Stimulated activated naive CD8-positive, alpha-beta T cell treated with anti-CD3 and anti-CD28 coated beads, Interleukin-15, Interleukin-2, amounts not matched to agents 100 ng/mL and 50 ng/mL, for 24 hours (primary cell): ENCODE data around the gene MAMSTR.
"Not testable (repeated sequence)": the region's sequence is repeated elsewhere in the genome, so short reads cannot be mapped to it uniquely, and the experiment has no call there.

ENCODE experiments used
- H3K27ac Mint-ChIP-seq: one replicate; pipeline ENCODE4 v1.8.0; 2021; ENCODE audit warnings: mild to moderate bottlenecking, mixed read lengths
- H3K27me3 Mint-ChIP-seq: one replicate; pipeline ENCODE4 v1.8.0; 2021; ENCODE audit warnings: mixed read lengths
- H3K36me3 Mint-ChIP-seq: one replicate; pipeline ENCODE4 v1.8.0; 2021; ENCODE audit warnings: low read depth, mixed read lengths
- H3K4me1 Mint-ChIP-seq: one replicate; pipeline ENCODE4 v1.8.0; 2021; ENCODE audit warnings: low read depth, mixed read lengths
- H3K4me3 Mint-ChIP-seq: one replicate; pipeline ENCODE4 v1.8.0; 2021; ENCODE audit warnings: mild to moderate bottlenecking, mixed read lengths
- H3K9me3 Mint-ChIP-seq: one replicate; pipeline ENCODE4 v1.8.0; 2021; ENCODE audit warnings: mixed read lengths

MAMSTR gene

GRCh38 chr19:48737360-48737998 is 18.0 kb upstream of the MAMSTR start:
- no peaks in the 10 kb centered on the region for H3K9me3 Mint-ChIP-seq
- H3K27me3 Mint-ChIP-seq = peaks cover 9% of the 10 kb centered on the region
- no peak overlapping the region for H3K27ac Mint-ChIP-seq
- H3K36me3 Mint-ChIP-seq = no peaks in the 10 kb centered on the region
- peaks cover 11% of the 10 kb centered on the region for H3K4me1 Mint-ChIP-seq
- H3K4me3 Mint-ChIP-seq = no peak overlapping the region

DNA sequence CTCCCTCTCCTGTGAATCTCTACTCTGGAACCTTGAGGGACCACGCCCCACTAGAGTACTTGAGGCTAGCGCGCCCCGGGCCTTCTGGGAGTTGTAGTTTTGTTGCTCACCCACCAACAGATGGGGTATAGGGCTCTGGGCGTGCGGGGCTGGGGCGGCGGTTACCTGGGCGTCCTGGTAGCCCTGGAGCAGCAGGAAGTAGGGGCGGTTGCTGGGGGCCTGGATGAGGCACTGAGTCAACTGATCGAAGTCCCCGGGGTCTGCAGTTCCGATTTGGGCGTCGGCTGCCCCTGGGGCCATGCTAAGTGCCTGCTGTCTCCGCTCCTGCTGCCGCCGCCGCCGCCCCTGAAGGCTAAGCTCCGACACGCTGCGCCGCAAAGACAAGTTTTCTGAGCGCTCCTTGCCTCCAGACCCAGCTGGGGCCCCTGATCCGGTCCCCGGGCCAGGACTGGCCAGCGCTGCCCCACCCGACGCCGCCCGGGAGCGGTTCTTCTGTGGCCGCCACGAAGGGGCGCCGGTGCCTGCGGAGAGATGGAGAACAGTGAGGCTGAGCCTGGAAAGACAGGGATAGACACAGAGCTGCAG is 15.6 kb upstream of the MAMSTR start:
- peaks cover 3% of the 10 kb centered on the region for H3K27me3 Mint-ChIP-seq
- H3K4me3 Mint-ChIP-seq = no peak overlapping the region
- no peaks in the 10 kb centered on the region for H3K9me3 Mint-ChIP-seq
- no peak overlapping the region for H3K27ac Mint-ChIP-seq
- no peaks in the 10 kb centered on the region for H3K36me3 Mint-ChIP-seq
- peaks cover 4% of the 10 kb centered on the region for H3K4me1 Mint-ChIP-seq

DNA sequence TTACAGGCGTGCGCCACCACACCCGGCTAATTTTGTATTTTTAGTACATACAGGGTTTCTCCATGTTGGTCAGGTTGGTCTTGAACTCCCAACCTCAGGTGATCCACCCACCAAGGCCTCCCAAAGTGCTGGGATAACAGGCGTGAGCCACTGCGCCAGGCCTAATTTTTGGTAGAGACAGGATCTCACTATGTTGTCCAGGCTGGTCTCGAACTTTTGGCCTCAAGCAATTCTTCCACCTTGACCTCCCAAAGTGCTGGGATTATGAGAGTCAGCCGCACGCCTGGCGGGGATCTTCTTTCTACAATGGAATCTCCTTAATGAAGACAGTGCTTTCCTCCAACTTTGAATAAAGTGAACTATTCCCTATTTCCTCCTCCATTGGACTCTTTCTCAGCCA is 15.1 kb upstream of the MAMSTR start:
- Mint-ChIP-seq H3K9me3 (no peaks in the 10 kb centered on the region), H3K27ac (no peak overlapping the region), H3K4me1 (peaks cover 4% of the 10 kb centered on the region), H3K36me3 (no peaks in the 10 kb centered on the region), H3K4me3 (no peak overlapping the region), H3K27me3 (no peaks in the 10 kb centered on the region)

GRCh38 chr19:48731452-48731851 is 11.9 kb upstream of the MAMSTR start:
- H3K27ac Mint-ChIP-seq = no peak overlapping the region
- peaks cover 2% of the 10 kb centered on the region for H3K36me3 Mint-ChIP-seq
- no peaks in the 10 kb centered on the region for H3K27me3 Mint-ChIP-seq
- no peak overlapping the region for H3K4me3 Mint-ChIP-seq
- peaks cover 5% of the 10 kb centered on the region for H3K4me1 Mint-ChIP-seq
- peaks cover 2% of the 10 kb centered on the region for H3K9me3 Mint-ChIP-seq

GRCh38 chr19:48728911-48729664 is 9.6 kb upstream of the MAMSTR start:
- peaks cover 14% of the 10 kb centered on the region for H3K9me3 Mint-ChIP-seq
- no peak overlapping the region for H3K4me3 Mint-ChIP-seq
- H3K36me3 Mint-ChIP-seq = peaks cover 15% of the 10 kb centered on the region
- no peak overlapping the region for H3K27ac Mint-ChIP-seq
- no peaks in the 10 kb centered on the region for H3K27me3 Mint-ChIP-seq
- peaks cover 19% of the 10 kb centered on the region for H3K4me1 Mint-ChIP-seq

DNA sequence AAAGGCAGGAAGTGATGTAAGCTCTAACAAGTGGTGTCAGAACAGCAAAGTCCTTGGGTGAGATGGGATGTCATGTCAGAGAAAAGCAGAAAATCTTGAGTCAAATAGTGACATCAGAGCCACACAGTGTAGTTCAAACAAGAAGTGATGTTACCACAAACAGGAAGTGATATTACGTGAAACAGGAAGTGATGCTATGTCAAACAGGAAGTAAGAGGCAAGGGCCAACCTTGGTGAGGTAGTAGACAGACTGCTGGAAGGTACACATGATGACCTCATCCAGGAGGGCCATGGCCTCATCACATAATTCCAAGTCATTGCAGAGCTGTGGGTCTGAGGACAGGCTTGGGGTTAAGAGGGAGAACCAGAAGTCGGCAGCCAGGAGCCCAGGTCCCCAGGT is 7.0 kb upstream of the MAMSTR start:
- H3K27me3 Mint-ChIP-seq = no peaks in the 10 kb centered on the region

GRCh38 chr19:48724796-48725753 is 5.5 kb upstream of the MAMSTR start:
- H3K9me3 Mint-ChIP-seq = peaks cover 14% of the 10 kb centered on the region
- peaks cover 30% of the 10 kb centered on the region for H3K4me1 Mint-ChIP-seq
- peaks cover 15% of the 10 kb centered on the region for H3K36me3 Mint-ChIP-seq
- H3K4me3 Mint-ChIP-seq = peak overlapping the region; percentile 29
- H3K27me3 Mint-ChIP-seq = no peaks in the 10 kb centered on the region
- peak overlapping the region; percentile 89 for H3K27ac Mint-ChIP-seq

More for the DNA sequence above, 7.0 kb upstream of the MAMSTR start:
- peaks cover 15% of the 10 kb centered on the region for H3K36me3 Mint-ChIP-seq
- H3K9me3 Mint-ChIP-seq = peaks cover 14% of the 10 kb centered on the region
- peaks cover 19% of the 10 kb centered on the region for H3K4me1 Mint-ChIP-seq
- H3K27ac Mint-ChIP-seq = peak overlapping the region; percentile 33
- H3K4me3 Mint-ChIP-seq = peak overlapping the region; percentile 1

GRCh38 chr19:48722196-48722708 is 2.7 kb upstream of the MAMSTR start:
- H3K27ac Mint-ChIP-seq = no peak overlapping the region
- no peaks in the 10 kb centered on the region for H3K27me3 Mint-ChIP-seq
- H3K36me3 Mint-ChIP-seq = peaks cover 15% of the 10 kb centered on the region
- H3K4me1 Mint-ChIP-seq = peaks cover 30% of the 10 kb centered on the region
- peaks cover 14% of the 10 kb centered on the region for H3K9me3 Mint-ChIP-seq
- no peak overlapping the region for H3K4me3 Mint-ChIP-seq

GRCh38 chr19:48720613-48721296 is 1.2 kb upstream of the MAMSTR start:
- peaks cover 22% of the 10 kb centered on the region for H3K4me1 Mint-ChIP-seq
- peaks cover 8% of the 10 kb centered on the region for H3K9me3 Mint-ChIP-seq
- peak overlapping the region; percentile 98 for H3K27ac Mint-ChIP-seq
- peak overlapping the region; percentile 94 for H3K4me3 Mint-ChIP-seq
- H3K27me3 Mint-ChIP-seq = no peaks in the 10 kb centered on the region
- H3K36me3 Mint-ChIP-seq = peaks cover 9% of the 10 kb centered on the region

DNA sequence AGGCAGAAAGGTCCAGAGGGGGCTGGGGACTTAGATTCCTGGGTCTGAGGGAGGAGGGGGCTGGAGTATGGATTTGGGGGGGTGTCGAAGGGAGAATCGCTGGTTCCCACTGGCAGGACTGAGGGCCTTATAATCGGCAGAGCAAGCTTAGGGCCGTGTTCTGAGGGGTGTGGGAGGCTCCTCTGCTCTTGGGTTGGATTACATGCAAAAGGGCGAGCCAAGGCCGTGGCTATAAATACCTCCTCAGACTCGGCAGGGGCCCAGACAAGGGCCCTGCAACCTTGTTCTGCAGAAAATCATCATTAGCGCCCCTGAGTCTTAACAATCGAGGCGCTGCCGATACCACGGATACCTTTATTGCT is 707 bp upstream of the MAMSTR start:
- Mint-ChIP-seq H3K9me3 (peaks cover 4% of the 10 kb centered on the region), H3K27me3 (no peaks in the 10 kb centered on the region), H3K4me3 (peak overlapping the region; percentile 94), H3K36me3 (peaks cover 4% of the 10 kb centered on the region), H3K27ac (peak overlapping the region; percentile 98), H3K4me1 (peaks cover 18% of the 10 kb centered on the region)

- no peaks in the 10 kb centered on the region for H3K9me3 Mint-ChIP-seq
- no peak overlapping the region for H3K27ac Mint-ChIP-seq
- peaks cover 18% of the 10 kb centered on the region for H3K4me1 Mint-ChIP-seq
- no peaks in the 10 kb centered on the region for H3K27me3 Mint-ChIP-seq
- H3K36me3 Mint-ChIP-seq = no peaks in the 10 kb centered on the region
- H3K4me3 Mint-ChIP-seq = no peak overlapping the region
Measured at GRCh38 chr19:48718711-48719231, 754 bp downstream of the MAMSTR start.

GRCh38 chr19:48718106-48718505 is 1.4 kb downstream of the MAMSTR start:
- H3K27ac Mint-ChIP-seq, H3K9me3 Mint-ChIP-seq, H3K27me3 Mint-ChIP-seq, H3K4me3 Mint-ChIP-seq, H3K36me3 Mint-ChIP-seq: not testable (repeated sequence)
- peaks cover 24% of the 10 kb centered on the region for H3K4me1 Mint-ChIP-seq

DNA sequence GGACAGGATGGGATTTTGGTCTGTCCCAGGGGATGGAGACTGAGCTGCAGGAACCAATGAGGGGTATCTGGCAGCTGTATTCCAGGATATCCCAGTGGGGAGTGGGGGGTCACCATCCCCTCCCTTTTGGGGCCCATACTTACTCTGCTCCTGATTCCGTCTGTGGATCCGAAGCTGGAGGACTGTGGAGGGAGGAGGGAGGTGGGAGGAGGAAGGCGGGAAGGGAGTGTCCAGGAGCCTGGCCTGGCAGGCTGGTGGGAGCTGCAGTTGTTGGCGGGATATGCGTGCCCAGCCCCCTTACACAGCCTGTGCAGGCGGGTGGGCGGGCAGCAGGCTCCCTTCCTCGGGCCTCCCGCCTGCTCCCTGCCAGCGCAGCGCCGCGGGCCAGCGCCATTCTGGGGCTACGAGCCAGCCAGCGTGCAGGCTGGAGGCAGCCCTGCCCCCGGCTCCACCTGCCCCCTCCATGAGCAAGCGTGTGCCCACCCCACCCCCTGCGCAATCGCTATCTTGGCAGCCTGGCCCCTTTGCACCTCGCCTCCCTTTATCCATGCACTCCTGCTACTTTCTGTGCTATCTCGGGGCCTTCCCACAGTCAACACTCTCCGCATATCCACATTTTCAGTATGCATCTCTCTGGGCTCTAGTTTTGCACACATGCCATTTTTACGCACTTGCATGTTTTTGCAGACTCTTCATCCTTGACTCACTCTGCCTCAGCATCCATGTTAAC is 2.8 kb downstream of the MAMSTR start:
- no peak overlapping the region for H3K4me3 Mint-ChIP-seq
- no peaks in the 10 kb centered on the region for H3K9me3 Mint-ChIP-seq
- no peaks in the 10 kb centered on the region for H3K36me3 Mint-ChIP-seq
- H3K27ac Mint-ChIP-seq = no peak overlapping the region
- peaks cover 26% of the 10 kb centered on the region for H3K4me1 Mint-ChIP-seq
- H3K27me3 Mint-ChIP-seq = no peaks in the 10 kb centered on the region
